ENCODE measurements around the gene CHI3L1.

Gene CHI3L1

DNA sequence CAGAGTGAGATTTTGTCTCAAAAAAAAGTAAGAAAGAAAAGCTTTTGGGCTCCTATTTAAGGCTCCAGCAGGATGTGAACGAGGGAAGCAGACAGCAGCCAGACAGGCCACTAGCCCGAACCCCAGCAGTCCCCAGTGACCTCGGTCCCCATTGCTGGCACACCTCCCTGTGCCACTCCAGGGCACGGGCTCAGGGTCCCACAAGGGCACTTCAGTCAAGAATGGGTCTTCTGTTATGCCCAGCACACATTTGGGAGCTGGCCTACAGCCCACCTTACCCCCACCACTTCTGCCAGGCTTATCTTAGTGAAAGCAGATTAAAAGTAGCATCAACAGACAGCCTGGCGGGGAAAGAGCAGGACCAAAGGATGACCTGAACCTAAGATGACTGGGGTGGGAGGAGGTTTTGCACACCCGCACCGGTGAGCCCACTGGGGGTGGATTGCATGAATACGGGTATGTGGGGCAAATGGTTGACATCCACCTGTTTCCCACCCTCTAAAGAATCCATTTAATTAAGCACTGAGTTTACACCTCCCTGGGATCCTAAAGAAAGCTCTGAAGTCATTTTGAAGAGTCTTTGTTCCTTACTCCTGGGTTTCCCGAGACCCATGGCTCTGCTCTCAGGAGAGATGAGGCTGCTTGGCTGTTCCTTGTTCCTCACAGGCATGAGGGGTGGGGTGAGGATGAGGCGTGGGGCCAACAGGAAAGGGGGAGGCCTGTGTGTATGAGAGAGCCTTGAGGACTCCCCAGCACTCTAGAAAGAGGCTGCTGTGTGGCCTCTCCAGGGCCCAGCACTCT, 4.7 kb downstream of the CHI3L1 start:
- DNase-seq (ENCODE audit: low spot score) = no peak

DNA sequence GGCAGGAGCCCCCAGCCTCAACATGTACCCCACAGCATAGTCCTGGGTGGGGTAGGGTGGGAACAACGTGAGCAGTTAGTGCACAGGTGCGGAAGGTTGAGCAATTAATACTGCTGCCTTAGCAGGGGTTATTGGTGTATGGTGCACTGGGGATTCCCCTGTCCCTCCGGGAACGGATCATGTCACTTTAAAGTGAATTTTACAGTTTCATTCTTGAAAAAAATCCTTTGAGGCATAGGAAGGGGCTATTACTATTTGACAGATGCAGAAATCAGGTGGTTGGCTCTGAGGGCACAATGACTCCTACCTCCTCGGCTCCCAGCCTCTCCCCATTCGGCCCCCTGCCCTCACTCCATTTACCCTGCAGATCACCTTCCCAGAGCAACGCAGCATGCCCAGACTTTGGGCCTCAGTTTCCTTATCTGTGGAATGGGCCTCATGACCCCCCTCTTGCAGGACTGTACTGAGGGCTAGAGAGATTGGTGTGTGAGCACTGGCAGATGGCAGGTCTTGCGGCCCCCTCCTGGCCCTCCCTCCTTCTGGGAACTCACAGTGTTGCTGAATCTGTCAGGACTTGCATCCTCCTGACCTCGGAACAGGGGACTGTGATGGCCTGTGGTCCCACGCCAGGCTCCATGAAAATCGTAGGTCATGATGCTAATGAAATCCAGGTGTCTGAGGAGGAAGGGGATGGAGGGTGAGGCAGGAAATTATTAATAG, 5.7 kb downstream of the CHI3L1 start:
- DNase-seq (ENCODE audit: low spot score) = no peak

DNA sequence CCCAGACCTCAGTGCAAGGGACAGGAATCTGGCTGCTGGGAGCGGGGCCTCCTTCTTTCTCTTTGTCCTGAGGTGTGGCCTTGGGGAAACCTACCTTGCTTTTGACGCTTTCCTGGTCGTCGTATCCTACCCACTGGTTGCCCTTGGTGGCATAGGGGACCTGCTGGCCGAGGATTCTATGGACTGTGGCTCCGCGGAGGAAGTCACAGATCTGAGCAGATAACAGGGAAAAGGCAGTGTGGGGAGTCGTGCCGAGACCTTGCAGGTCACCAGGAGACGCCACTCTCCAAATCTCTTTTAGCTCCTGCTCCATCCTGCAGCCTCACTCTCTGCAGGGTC, 6.9 kb downstream of the CHI3L1 start:
- no peak for DNase-seq (ENCODE audit: low spot score)

DNA sequence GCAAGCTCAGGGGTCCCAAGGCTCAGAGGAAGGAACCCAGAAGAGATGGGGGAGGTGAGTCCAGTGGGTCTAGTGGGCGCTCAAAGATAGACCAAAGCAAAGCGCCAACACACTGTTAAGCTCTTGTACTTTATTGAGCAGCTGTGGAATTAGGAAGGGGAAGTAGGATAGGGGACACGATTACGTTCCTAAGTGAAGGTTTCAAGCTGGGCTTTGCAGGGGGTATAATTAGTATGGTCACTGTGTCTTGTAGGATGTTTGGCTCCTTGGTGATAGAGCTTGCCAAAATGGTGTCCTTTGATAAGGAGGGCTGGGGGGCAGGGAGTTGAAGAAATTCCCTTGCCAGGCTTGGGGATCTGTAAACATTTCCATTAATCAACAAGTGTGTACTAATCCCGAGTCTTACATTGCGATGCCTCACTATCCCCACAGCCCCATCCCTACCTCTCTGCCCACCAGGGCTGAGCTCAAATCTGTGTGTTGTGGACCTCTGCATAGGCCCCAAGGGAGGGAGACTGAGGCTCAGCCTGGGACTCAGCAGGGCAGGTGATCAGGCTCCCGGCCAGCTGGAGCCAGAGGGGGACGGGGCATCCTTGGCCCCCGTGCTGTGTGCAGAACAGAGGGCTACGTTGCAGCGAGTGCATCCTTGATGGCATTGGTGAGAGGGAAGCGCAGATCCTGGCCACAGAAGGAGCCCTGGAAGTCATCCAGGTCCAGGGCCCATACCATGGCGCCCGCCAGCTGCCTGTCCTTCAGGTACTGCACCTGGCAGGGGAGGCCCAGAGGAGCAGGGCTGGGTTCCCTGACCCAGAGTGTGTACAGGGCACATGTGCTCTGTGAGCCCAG, 7.5 kb downstream of the CHI3L1 start:
- DNase-seq (ENCODE audit: low spot score) = no peak

DNA sequence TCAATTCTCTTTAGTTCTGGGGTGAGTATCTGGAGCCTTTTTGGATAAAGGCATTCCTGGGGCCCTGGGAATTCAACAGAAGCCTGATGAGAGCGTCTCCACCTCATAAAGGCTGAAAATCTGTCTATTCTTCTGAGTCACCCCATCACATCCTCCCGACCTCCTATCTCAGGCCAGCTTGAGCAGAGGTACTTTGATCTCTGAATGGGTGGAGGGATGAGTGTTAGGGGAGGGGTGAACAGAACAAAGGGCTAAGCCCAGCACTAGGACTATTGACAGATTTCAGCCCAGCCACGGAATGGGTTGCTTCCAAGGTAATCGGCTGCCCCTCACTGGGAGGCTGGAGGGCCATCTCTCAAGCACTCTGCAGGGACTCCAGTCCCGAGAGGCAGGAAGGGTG, 8.4 kb downstream of the CHI3L1 start:
- no peak for DNase-seq (ENCODE audit: low spot score)

DNA sequence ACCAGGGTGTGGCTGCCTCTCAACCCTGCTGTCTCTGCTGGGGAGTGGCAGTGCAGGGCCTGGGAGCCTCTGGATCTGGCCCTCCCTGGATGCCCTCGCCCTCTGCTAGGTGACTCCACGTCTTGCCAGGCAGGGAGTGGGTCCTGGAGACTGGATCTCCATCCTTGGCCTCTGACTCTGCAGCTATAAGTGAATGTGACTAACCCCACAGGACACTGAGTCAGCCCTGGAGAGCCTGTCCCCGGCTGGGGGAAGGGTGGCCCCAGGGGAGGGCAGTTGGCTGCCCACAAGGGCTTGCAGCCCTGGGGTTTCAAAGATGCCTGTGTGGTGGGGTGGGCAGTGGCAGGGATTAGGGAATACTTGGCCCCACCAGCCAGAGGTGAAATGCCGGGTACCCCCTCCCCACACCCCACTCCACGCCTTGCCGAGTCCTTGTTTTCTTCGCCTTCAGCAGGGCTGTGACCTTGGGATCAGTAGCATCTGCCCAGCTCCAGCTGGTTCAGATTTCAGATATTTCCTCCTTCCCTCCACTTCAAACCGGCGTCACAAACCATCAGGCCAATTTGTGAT, 8.9 kb downstream of the CHI3L1 start:
- no peak for DNase-seq (ENCODE audit: low spot score)

DNA sequence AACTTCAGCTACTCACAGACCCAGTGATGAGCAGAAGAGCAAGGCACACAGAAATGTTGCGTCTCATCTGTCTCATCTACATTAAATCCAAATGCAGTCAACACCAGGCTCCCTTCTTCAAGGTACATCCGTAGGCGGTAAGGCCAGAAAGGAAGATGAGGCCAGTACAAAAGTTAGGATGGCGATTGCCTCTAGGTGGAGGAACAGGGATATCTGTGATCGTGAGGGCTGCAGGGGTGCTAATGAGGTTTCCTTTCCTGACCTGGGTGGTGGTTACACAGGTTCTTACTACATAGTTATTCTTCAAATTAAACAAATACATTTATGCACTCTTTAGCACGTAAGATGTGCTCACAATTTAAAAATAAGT, 9.5 kb downstream of the CHI3L1 start:
- no peak for DNase-seq (ENCODE audit: low spot score)

DNA sequence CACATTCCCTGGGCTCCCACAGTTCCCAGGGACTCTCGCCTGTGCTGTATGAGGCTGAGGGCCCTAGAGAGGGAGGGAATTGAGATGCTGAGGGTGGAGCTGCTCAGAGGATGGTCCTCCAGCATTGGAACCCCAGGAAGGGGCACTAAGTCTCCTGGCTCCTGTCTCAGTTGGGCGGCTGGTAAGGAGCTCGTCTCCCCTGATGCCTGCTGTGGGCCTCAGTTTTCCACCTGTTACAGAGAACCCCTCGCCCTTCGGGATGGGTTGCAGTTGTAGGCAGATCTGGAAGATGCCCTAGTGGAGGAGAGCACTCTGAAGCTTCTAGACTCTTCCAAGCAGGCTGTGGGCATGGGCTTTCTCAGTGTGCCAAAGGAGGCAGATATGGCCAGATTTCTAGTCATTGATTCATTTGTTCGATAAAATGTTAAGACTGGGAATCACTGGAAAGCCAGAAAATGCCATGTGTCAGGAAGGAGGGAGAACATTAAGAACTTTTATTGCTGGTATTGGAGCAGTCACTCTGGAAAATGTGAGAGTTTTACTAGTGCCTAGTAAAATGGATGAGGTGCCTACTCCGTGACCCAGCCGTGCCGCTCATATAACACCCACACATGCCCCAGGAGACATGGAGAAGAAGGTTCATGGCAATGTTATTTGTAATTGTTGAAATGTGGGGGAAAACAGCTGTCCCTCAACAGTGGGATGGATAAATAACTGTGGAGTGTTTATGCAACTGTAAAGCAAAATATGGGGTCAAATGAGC, 10.1 kb downstream of the CHI3L1 start:
- DNase-seq (ENCODE audit: low spot score) = no peak

DNA sequence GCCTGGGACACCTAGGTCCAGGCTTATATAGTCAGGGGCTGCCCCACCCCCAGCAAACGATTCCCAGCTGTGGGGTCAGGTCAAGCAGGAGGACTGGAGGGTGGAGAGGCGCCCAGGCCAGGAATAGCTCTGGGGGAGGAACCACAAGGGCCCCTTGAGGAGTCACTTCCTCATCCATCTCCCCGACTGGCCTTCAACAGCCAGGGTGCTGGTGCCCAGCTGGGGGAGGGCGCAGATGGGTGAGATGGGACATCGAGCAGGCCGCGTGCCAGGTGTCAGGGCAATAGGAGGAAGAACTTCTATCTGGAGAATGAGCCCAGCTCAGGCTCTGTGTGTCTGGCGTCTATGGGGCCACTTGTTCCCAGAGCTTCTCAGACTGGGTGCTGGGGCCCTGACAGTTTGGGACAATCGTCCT, 10.7 kb downstream of the CHI3L1 start:
- DNase-seq (ENCODE audit: low spot score) = no peak

DNA sequence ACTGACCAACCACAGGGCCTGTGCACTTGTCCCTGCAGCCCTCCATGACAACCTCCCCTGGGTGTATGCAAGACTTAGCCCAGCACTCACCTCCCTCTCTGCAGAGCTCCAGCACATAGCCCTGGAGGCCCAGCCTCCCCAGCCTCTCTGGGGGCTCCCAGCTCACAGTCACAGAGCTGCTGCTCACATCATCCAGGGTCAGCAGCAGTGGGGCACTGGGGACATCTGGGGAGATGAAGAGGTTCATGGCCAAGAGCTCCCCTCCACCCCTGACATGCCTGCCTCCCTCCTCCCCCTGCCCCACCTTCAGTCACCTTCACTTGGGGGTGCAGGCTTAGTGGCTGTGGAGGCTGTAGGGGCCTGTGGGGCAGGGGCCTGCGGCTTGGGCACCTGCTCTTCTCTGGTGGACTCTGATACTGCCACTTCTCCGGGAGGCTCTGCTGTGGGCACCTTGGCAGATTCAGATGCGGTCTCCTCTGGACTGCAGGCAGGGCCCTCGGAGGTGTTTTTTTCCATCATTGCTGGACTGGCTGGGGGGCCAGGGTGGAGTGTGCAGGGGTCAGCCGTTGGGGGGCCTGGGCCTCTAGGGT, 11.2 kb downstream of the CHI3L1 start, which contains the start of gene MYBPH:
TSS of gene MYBPH (minus strand) at position 590 of the 590 bp plus-strand sequence. CDS start at position 519, 71 bp downstream.
- DNase-seq (ENCODE audit: low spot score) = no peak

DNA sequence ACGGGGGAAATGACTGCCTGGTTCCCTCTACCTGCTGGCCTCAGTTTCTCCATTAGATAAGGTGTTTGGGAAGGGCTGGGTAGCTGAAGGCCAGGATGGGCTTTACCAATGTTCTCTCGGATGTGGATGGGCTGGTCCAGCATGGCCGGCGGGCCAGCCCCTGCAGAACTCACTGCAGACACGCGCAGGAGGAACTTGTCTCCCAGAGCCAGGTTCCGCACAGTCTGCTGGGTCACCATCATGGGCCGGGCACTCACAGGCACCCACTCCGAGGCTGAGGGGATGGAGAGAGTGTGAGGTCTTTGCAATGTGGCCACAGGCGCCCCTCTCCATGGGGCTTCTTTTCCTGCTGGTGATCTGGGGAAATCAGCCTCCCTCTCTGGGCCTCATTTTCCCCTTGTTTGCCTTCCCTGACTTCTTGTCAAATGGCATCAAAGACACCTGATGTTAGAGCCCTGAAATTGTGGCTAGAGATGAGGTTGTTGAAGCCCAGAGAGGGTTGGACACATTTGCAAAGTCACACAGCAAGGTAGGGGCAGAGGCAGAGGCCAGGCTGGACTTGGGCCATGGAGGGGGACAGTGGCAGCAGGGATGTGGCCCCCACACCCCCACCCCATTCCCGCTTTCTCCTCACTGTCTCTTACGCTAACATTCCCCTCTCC, 12.0 kb downstream of the CHI3L1 start:
- DNase-seq (ENCODE audit: low spot score) = no peak

DNA sequence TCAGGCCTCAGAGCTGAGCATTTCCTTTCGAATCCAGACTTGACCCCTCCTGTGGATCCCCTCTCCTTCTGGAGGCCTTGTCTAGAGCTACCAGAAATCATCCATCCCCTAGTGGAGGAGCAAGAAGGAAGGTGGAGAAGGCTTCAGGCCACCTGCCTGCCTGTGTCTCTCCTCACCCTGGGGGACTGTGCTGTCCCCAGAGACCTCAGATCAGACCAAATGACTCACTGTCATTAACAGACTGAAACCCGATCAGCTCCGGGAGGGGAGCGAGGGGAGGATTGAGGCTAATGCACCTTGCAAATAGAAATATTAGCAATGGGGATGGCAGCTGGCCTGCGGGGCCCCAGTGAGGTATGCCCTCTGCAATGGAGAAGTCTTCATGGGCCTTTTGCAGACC, 12.9 kb downstream of the CHI3L1 start:
- DNase-seq (ENCODE audit: low spot score) = no peak

DNA sequence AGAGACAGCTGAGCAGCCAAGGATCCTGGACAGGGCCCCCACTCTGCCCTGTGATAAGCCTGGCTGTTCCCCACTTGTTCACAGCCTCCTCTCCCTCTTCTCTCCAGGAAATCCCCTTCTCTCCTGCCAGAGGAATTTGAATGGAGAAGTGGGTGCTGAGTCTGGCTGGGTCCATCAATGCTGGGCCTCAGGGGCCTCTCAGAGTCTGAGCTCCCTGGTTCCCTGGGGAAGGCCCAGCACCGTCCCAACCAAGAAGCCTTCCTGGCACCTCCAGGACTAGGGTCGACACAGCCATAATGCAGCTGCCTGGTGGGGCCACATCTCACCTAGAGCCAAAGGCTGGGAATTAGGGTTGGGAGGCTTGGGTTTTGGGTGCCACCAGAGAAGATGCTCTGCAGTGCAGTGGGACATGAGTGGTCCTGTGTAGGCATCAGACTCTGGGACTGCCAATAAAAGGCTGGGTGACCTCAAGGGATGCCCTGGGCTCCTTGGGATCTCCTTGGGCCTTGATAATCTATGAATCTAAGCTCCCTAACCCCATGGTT, 13.4 kb downstream of the CHI3L1 start:
- no peak for DNase-seq (ENCODE audit: low spot score)

DNA sequence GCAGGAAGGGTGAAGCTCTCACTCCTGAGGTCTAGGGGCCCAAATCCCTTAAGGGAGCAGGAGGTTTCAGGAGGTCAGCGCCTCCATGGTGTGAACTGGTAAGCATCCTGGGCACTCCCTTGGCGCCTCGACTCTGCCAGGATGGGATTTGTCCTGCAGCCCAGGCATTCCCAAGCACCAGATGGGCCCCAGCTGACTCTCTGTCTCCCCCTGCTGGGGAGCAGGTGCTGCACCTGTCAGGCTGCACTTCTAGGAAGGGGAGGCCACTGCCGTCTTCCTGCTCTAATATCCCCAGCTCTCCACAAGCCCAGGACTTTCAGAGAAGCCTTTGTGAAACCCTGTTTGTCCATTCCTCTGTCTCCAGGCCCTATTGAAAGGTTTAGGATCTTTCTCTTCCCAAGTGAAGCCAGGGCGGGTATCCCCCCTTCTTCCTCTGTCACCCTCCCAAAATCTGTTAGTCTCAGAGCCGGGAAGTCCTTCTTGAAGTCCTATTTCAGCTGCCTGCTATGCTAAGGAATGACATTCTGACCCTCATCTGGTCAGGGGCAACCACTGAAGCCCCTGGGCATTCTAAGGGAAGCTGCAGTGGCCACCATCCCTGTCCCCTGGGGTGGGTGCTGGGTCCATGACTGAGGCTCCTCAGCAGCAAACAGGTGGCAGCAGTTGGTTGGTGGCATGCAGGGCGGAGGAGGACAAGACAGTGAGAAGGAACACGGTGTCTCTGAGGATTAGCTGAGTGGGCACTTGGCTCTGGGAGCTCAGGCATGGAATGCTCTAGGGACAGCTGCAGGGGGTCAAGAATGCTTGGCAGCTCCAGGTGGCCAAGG, 14.1 kb downstream of the CHI3L1 start:
- no peak for DNase-seq (ENCODE audit: low spot score)

DNA sequence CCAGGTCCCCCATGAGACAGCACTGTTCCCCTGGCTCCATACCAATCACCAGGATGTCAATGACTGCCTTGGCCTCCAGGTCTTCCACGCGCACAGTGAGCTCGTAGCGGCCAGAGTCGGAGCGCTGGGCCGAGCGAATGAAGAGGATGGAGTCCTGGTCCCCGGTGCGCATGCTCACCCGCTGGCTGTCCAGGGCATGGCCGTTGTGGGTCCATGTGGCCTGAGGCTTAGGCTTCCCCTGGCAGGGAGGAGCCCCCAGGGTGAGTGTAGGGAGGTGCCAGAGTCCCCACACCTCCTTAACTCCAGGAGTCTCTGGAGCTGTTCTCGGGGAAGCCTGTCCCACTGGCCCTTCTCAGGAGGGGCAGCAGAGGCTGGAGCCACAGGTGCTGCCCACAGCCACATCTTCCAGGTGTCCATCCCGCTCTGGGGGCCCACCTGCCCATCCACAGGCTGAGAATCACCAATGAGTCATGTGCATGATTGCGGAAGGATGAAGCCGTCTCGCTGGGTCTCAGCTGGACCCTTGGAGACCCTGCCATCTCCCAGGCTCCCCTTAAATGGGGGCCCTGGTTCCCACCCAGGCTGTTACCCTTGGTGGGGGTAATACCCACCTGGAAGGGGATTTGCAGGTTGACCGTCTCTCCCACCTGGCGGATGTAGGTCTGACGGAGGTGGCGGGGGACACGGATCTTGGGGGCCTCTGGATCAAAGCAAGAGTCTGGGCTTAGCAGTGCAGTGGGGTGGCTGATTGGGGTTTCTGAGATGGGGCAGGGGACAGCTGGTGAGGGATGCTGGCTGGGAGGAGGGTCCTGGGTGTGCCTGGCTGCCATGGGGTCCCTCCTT, 14.9 kb downstream of the CHI3L1 start:
- no peak for DNase-seq (ENCODE audit: low spot score)

DNA sequence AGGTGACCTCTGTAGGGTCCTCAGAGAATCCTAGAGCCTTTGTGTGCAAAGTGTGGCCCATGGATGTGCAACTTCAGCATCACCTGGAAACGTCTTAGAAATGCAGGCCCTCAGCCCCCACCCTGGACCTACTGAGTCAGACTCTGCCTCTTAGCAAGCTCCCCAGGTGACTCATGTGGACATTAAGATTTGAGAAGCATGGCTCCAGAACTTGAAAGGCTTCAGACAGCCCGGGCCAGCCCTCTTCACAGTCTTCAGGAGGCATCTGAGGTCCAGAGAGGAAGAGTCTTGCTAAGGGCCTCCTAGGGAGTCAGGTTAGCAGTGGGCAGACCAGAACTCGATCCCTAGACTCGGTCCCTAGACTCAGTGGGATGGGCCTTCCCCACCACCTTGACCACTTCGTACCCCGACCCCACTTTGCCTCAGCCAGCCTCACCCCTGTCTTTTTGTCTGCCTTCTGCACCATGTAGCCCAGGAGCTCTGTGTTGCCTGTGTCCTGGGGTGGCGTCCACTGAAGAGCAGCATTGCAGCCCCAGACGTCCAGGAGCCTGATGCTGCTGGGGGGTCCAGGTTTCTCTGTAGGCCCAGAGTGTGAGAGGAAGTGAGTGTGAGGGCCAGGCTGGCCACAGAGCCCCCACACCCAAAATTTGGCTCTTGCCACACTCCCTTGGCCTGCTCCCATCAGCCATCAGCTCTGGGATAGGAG, 15.7 kb downstream of the CHI3L1 start:
- DNase-seq (ENCODE audit: low spot score) = no peak

DNA sequence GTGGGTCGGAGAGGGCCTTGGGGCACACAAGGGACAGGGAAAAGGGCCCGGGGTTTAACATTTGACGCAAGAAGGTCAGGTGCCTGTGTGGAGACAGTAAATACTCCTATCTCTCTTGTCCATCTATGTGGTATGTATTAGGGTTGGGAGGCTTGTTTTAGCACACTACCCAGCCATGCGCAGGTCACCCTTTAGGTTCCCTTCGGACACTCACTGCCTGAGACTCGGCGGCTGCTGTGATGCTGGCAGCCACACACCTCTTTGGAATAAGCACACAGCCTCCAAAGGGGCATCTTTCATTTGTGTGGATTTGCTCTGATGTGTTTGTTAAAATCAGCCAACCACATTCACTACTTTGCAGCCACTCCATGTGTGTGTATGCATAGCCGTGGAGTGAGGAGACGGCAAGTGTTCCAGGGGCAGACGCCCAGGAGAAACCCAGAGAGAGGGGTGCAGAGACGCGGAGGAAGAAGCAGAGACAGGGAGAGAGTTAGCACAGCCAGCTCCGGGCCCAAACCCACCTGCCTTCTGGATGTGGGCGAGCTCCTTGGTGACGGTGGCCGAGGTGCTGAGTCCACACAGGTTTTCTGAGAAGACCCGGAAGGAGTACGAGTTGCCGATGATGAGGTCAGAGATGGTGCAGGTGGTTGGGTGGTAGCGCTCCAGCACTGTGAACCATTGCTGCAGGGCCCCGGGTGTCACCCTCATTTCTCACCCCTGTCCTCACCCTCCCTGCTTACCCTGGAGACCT, 16.6 kb downstream of the CHI3L1 start:
- DNase-seq (ENCODE audit: low spot score) = no peak
